Mesenteric fat pad (tissue), 1 donor: ENCODE data around the gene SSBP1. TPM values are rescaled to one million over a fixed set of nuclear protein-coding genes. Genes with fewer than 3 reads are reported as not detected.
"Not testable (repeated sequence)": the region's sequence is repeated elsewhere in the genome, so short reads cannot be mapped to it uniquely, and the experiment has no call there.

Source experiments
- DNase-seq: peaks from one replicate; pipeline ENCODE4 v3.0.0-alpha.2; 2020; ENCODE audit warnings: low spot score
- total RNA-seq: library from RNA; stranded (reverse); fragmentation: NEBNext Ultra II Directional; extraction: Animal tissue kit (Norgen Biotek cat#: 25700); gene quantifications from one replicate; pipeline ENCODE4 v1.2.1, GENCODE V29; 2021
- donor health status: DM: yes; HTN: yes; CAD: no.

The SSBP1 gene
- total RNA-seq, 1 donor from 2014 or later = 80.2 TPM

GRCh38 chr7:141770083-141770583 lies 32.0 kb downstream of the SSBP1 start:
- not testable (repeated sequence) for DNase-seq

- DNase-seq = no peak
Measured at GRCh38 chr7:141776374-141776773, 38.2 kb downstream of the SSBP1 start, which contains the start of gene TAS2R4. Gene TAS2R4, plus strand, starts transcription at chr7:141776674. Its CDS starts 1,815 bp downstream, at chr7:141778489.

GRCh38 chr7:141785706-141786552 lies 47.8 kb downstream of the SSBP1 start:
- DNase-seq = no peak

GRCh38 chr7:141788296-141788695 lies 50.1 kb downstream of the SSBP1 start:
- no peak for DNase-seq

GRCh38 chr7:141789917-141790316 lies 51.8 kb downstream of the SSBP1 start, which contains the start of gene TAS2R5:
Gene TAS2R5, plus strand, starts transcription at chr7:141790217. Its CDS starts 145 bp downstream, at chr7:141790362.
- no peak for DNase-seq

GRCh38 chr7:141792526-141792925 lies 54.4 kb downstream of the SSBP1 start:
- no peak for DNase-seq

Other genes with a start within 250 kb of the SSBP1 start
- gene AGK, start 186.9 kb upstream of the SSBP1 start, total RNA-seq = 23.2 TPM
- 18.2 TPM for gene DENND11, start 36.2 kb upstream of the SSBP1 start, total RNA-seq
- not detected for gene WEE2, start 30.0 kb upstream of the SSBP1 start, total RNA-seq
- 0.61 TPM for gene TAS2R3, start 25.7 kb downstream of the SSBP1 start, total RNA-seq
- 0.67 TPM for gene TAS2R4, start 38.3 kb downstream of the SSBP1 start, total RNA-seq
- 1.1 TPM for gene TAS2R5, start 51.9 kb downstream of the SSBP1 start, total RNA-seq
- not detected for gene PRSS37, start 103.1 kb downstream of the SSBP1 start, total RNA-seq
- gene OR9A4, start 178.0 kb downstream of the SSBP1 start, total RNA-seq = not detected
- gene CLEC5A, start 208.6 kb downstream of the SSBP1 start, total RNA-seq = 2.6 TPM
- not detected for gene TAS2R38, start 235.4 kb downstream of the SSBP1 start, total RNA-seq